ENCODE measurements around the gene ZNF618. TPM values are rescaled to one million over a fixed set of nuclear protein-coding genes. Genes with fewer than 3 reads are reported as not detected.

ZNF618 gene
- total RNA-seq, 2 donors from 2014 or later, result 3.1 to 3.3 TPM

GRCh38 chr9:114027159-114027862 lies 151.2 kb downstream of the ZNF618 start:
- H3K4me1 ChIP-seq, result no peaks in the 10 kb centered on the region
- no peak overlapping the region for H3K9ac ChIP-seq (ENCODE audit: low read depth in 2 of 2, low read length in 2 of 2)
- H3K9me3 ChIP-seq, result no peaks in the 10 kb centered on the region
- TF ChIP-seq, protein P1, sequence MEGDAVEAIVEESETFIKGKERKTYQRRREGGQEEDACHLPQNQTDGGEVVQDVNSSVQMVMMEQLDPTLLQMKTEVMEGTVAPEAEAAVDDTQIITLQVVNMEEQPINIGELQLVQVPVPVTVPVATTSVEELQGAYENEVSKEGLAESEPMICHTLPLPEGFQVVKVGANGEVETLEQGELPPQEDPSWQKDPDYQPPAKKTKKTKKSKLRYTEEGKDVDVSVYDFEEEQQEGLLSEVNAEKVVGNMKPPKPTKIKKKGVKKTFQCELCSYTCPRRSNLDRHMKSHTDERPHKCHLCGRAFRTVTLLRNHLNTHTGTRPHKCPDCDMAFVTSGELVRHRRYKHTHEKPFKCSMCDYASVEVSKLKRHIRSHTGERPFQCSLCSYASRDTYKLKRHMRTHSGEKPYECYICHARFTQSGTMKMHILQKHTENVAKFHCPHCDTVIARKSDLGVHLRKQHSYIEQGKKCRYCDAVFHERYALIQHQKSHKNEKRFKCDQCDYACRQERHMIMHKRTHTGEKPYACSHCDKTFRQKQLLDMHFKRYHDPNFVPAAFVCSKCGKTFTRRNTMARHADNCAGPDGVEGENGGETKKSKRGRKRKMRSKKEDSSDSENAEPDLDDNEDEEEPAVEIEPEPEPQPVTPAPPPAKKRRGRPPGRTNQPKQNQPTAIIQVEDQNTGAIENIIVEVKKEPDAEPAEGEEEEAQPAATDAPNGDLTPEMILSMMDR (IDR thresholded peaks at IDR 0.05), result no peak
- peak; percentile 10 for DNase-seq
- H3K36me3 ChIP-seq, result no peaks in the 10 kb centered on the region
- no peak overlapping the region for H3K4me3 ChIP-seq
- no peak overlapping the region for H3K27ac ChIP-seq
- no peaks in the 10 kb centered on the region for H3K27me3 ChIP-seq
- intact Hi-C loops (cut with DNase I), result no loop called here

DNA sequence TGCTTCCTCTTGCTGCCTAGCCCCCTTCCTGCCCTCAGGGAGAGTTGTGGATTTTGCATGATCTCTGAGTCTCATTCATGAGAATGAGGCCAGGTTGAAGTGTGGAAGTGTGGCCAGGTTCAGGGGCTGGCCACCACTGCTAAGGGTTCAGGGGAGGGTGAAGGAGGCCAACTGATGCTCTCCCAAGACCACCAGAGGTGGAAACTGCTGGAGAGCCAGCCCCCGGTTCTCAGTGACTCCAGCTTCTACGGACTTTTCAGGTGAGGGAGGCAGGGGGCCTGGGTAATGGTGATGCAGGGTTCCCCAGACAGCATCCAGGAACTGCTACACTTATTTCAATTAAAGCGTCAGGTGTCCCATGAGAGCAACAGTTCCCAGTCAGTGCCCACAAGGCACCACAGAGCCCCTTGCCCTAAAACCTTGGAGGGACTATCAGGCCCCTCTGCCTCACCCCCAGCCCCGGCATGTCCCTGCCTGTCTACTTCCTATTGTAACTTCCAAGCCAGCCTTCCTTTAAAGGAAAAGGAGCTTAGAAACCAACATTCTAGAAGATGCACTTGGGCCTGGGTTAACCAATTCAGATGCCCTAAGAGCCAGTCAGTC lies 151.9 kb downstream of the ZNF618 start:
- H3K36me3 ChIP-seq, result no peaks in the 10 kb centered on the region
- intact Hi-C loops (cut with DNase I), result no loop called here
- TF ChIP-seq, protein P1 (IDR thresholded peaks at IDR 0.05), result no peak

GRCh38 chr9:114028646-114029045 lies 152.5 kb downstream of the ZNF618 start:
- DNase-seq, result peak; percentile 14
- no peaks in the 10 kb centered on the region for H3K36me3 ChIP-seq
- H3K27ac ChIP-seq, result no peak overlapping the region
- intact Hi-C loops (cut with DNase I), result no loop called here
- no peak overlapping the region for H3K9ac ChIP-seq (ENCODE audit: low read depth in 2 of 2, low read length in 2 of 2)
- TF ChIP-seq, protein P1 (IDR thresholded peaks at IDR 0.05), result no peak
- no peaks in the 10 kb centered on the region for H3K4me1 ChIP-seq
- no peaks in the 10 kb centered on the region for H3K9me3 ChIP-seq
- no peaks in the 10 kb centered on the region for H3K27me3 ChIP-seq
- H3K4me3 ChIP-seq, result no peak overlapping the region

More for the DNA sequence above, 151.9 kb downstream of the ZNF618 start:
- Histone ChIP-seq H3K27ac (no peak overlapping the region), H3K9me3 (no peaks in the 10 kb centered on the region), H3K4me1 (no peaks in the 10 kb centered on the region), H3K9ac (ENCODE audit: low read depth in 2 of 2, low read length in 2 of 2) (no peak overlapping the region), H3K27me3 (no peaks in the 10 kb centered on the region), H3K4me3 (no peak overlapping the region)
- peak; percentile 7 for DNase-seq

DNA sequence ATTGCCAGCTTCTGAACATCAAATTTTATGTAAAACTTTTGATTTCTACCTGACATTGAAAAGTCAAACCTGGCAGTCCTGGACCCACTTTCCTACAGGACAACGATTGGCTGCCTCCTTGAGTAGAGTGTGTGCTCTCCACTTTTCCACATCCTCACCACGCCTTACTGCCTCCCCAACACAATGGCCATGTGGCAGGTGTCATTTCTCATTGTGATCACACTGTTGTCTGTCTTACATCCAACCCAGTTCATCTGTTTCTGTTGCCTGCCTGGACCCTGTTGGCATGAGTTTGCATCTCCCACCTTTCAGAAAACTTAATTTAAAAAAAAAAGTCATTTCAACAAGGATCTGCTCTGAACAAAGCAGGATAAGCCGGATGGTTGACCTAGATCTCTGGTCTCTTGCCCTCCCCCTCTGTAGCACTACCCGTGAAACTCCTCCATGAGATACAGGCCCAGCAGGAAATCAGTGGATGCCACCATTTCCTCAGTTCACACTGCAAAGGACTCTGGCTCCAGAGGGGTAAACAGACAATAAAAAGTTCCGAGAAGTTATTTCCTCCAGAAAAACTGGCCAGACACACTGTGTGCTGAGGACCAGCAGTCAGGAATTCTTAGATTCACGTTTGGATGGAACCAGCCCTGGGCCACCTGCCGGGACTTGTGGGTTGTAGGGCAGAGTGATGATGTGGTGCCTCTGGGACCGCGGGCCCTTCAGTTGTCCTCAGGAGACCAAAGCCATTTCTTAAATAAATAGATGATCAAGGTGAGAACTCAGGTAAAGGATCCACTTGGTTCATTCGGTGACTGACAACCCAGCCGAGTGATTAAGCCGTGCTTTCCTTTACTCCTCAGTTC lies 153.4 kb downstream of the ZNF618 start:
- Histone ChIP-seq H3K27me3 (no peaks in the 10 kb centered on the region), H3K9me3 (no peaks in the 10 kb centered on the region), H3K4me3 (no peak overlapping the region), H3K36me3 (no peaks in the 10 kb centered on the region), H3K4me1 (no peaks in the 10 kb centered on the region), H3K9ac (ENCODE audit: low read depth in 2 of 2, low read length in 2 of 2) (no peak overlapping the region), H3K27ac (no peak overlapping the region)
- TF ChIP-seq, protein P1 (IDR thresholded peaks at IDR 0.05), result no peak
- intact Hi-C loops (cut with DNase I), result loop anchor here (10.0 kb wide), 1 partner anchor 225 kb away; no protein-coding TSS in a partner anchor
- DNase-seq, result peak; percentile 15

- Histone ChIP-seq H3K4me3 (no peak overlapping the region), H3K27ac (no peak overlapping the region), H3K9ac (ENCODE audit: low read depth in 2 of 2, low read length in 2 of 2) (no peak overlapping the region), H3K4me1 (no peaks in the 10 kb centered on the region), H3K9me3 (no peaks in the 10 kb centered on the region), H3K27me3 (no peaks in the 10 kb centered on the region), H3K36me3 (no peaks in the 10 kb centered on the region)
- peak; percentile 27 for DNase-seq
- TF ChIP-seq, protein P1 (IDR thresholded peaks at IDR 0.05), result no peak
- intact Hi-C loops (cut with DNase I), result loop anchor here (10.0 kb wide), 1 partner anchor 226 kb away; no protein-coding TSS in a partner anchor
Measured at GRCh38 chr9:114030364-114030763, 154.3 kb downstream of the ZNF618 start.
